GF-D8 (cell line): ENCODE measurements around the gene IQGAP2.
A peak's percentile ranks its signal among the peaks of the same experiment; 100 is the strongest.

ENCODE experiments used
- DNase-seq: peaks from one replicate; lab custom pipeline; 2025; lab: John Stamatoyannopoulos, UW

The IQGAP2 gene

GRCh38 chr5:76451031-76451701 is 48.1 kb downstream of the IQGAP2 start:
- DNase-seq, result peak; percentile 6

GRCh38 chr5:76455531-76456133 is 52.5 kb downstream of the IQGAP2 start:
- DNase-seq, result no peak

- DNase-seq, result no peak
These were observed 53.2 kb downstream of the IQGAP2 start for GRCh38 chr5:76456258-76456657.

- DNase-seq, result peak; percentile 30
These were observed 54.8 kb downstream of the IQGAP2 start for GRCh38 chr5:76457674-76458485.

GRCh38 chr5:76458486-76458830 is 55.4 kb downstream of the IQGAP2 start:
- DNase-seq, result no peak

GRCh38 chr5:76460104-76460503 is 57.0 kb downstream of the IQGAP2 start:
- DNase-seq, result no peak

GRCh38 chr5:76462097-76462667 is 59.1 kb downstream of the IQGAP2 start:
- DNase-seq, result no peak

- no peak for DNase-seq
These were observed 64.1 kb downstream of the IQGAP2 start for GRCh38 chr5:76467216-76467615.

GRCh38 chr5:76468635-76469425 is 65.7 kb downstream of the IQGAP2 start:
- DNase-seq, result no peak

- no peak for DNase-seq
These were observed 66.7 kb downstream of the IQGAP2 start for GRCh38 chr5:76469656-76470290.

- DNase-seq, result no peak
These were observed 67.9 kb downstream of the IQGAP2 start for GRCh38 chr5:76470976-76471375.

- DNase-seq, result no peak
These were observed 68.3 kb downstream of the IQGAP2 start for GRCh38 chr5:76471406-76471805.

GRCh38 chr5:76471987-76472334 is 68.9 kb downstream of the IQGAP2 start:
- DNase-seq, result no peak

GRCh38 chr5:76472335-76473008 is 69.4 kb downstream of the IQGAP2 start:
- no peak for DNase-seq

GRCh38 chr5:76473009-76473336 is 69.9 kb downstream of the IQGAP2 start:
- no peak for DNase-seq

GRCh38 chr5:76473661-76474060 is 70.6 kb downstream of the IQGAP2 start:
- DNase-seq, result no peak

- DNase-seq, result no peak
These were observed 71.3 kb downstream of the IQGAP2 start for GRCh38 chr5:76474377-76474776.

GRCh38 chr5:76475385-76475784 is 72.3 kb downstream of the IQGAP2 start:
- DNase-seq, result no peak

- DNase-seq, result no peak
These were observed 72.9 kb downstream of the IQGAP2 start for GRCh38 chr5:76475936-76476335.

GRCh38 chr5:76476474-76477038 is 73.5 kb downstream of the IQGAP2 start:
- no peak for DNase-seq

- DNase-seq, result no peak
These were observed 74.0 kb downstream of the IQGAP2 start for GRCh38 chr5:76477061-76477460.
